Measurements from ENCODE around the gene ATP5MC2. TPM values are rescaled to one million over a fixed set of nuclear protein-coding genes. Genes with fewer than 3 reads are reported as not detected.

The ATP5MC2 gene
- polyA plus RNA-seq, 1 of the 3 experiments (the other 2 are of a cell fraction) = 319 TPM

DNA sequence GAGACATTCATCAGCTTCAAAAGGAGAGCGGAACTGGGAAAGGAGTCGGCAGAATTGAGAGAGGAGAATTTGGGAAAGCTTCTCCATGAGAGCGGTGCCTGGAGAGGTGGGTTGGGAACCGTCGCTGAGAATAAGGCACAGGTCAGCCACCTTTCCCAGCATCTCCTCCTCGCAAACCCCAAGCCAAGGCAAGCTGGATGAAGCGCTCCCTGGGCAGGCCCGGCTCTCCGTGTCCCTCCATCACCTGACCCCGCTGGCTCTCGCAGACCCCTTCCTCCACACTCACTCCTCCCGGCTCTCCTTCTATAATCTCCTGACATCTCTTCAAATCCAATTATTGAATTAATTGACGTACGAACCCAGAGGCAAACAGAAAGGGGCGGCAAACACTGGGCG is 18.9 kb upstream of the ATP5MC2 start:
- Histone ChIP-seq H2AFZ (ENCODE audit: low read depth) (no peak overlapping the region), H3K27me3 (ENCODE audit: insufficient read depth) (peaks cover 46% of the 10 kb centered on the region), H3K79me2 (ENCODE audit: insufficient read depth) (no peaks in the 10 kb centered on the region), H3K9me2 (no peaks in the 10 kb centered on the region), H3K9me3 (no peaks in the 10 kb centered on the region), H3K36me3 (replicated peaks in 1 of 2; ENCODE audit: control insufficient read depth in 1 of 2, insufficient read depth in 2 of 2, low read length in 1 of 2) (no peaks in the 10 kb centered on the region), H3K4me2 (no peak overlapping the region), H3F3A (replicated peaks; ENCODE audit: insufficient read depth) (no peaks in the 10 kb centered on the region), H4K20me1 (ENCODE audit: insufficient read depth) (no peaks in the 10 kb centered on the region), H3K4me1 (ENCODE audit: control insufficient read depth in 1 of 2, insufficient read depth in 2 of 2, low read depth in 1 of 2, low read length in 1 of 2) (no peaks in the 10 kb centered on the region), H3K27ac (ENCODE audit: low read depth in 2 of 2, low read length in 1 of 2) (no peak overlapping the region), H3K9ac (no peak overlapping the region), H3K4me3 (ENCODE audit: low read depth in 2 of 2, low read length in 1 of 2) (no peak overlapping the region)
- ChIA-PET POLR2A (no interaction called here), CTCF (interaction anchor here (0.8 to 28.9 kb wide), 4 partner anchors 9 to 152 kb away, joined by 3 to 760 read pairs (median 14); partner anchors contain the start of gene ATP5MC2)
- DNase-seq = no peak
- TF ChIP-seq, protein P1, sequence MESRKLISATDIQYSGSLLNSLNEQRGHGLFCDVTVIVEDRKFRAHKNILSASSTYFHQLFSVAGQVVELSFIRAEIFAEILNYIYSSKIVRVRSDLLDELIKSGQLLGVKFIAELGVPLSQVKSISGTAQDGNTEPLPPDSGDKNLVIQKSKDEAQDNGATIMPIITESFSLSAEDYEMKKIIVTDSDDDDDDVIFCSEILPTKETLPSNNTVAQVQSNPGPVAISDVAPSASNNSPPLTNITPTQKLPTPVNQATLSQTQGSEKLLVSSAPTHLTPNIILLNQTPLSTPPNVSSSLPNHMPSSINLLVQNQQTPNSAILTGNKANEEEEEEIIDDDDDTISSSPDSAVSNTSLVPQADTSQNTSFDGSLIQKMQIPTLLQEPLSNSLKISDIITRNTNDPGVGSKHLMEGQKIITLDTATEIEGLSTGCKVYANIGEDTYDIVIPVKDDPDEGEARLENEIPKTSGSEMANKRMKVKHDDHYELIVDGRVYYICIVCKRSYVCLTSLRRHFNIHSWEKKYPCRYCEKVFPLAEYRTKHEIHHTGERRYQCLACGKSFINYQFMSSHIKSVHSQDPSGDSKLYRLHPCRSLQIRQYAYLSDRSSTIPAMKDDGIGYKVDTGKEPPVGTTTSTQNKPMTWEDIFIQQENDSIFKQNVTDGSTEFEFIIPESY (IDR thresholded peaks at IDR 0.05; ENCODE audit: borderline replicate concordance, low read depth) = no peak
- no peak for TF ChIP-seq CHD2 (IDR thresholded peaks at IDR 0.05; ENCODE audit: low read length, partially characterized antibody)
- TF ChIP-seq JUND (IDR thresholded peaks at IDR 0.05) = no peak
- TF ChIP-seq RAD21 (IDR thresholded peaks at IDR 0.05; ENCODE audit: low read length) = no peak
- TF ChIP-seq MEF2A (IDR thresholded peaks at IDR 0.05; ENCODE audit: borderline replicate concordance, low read depth) = no peak
- TF ChIP-seq EP300 (IDR thresholded peaks at IDR 0.05; ENCODE audit: borderline replicate concordance in 1 of 2, low read depth in 1 of 2, low read length in 1 of 2) = no peak
- no peak for TF ChIP-seq FOXM1 (IDR thresholded peaks at IDR 0.05; ENCODE audit: low read depth)
- no peak for TF ChIP-seq SIN3A (IDR thresholded peaks at IDR 0.05; ENCODE audit: borderline replicate concordance, low read depth, low read length)
- no peak for TF ChIP-seq NFIC (IDR thresholded peaks at IDR 0.05; ENCODE audit: borderline replicate concordance)
- no peak for TF ChIP-seq RCOR1 (IDR thresholded peaks at IDR 0.05; ENCODE audit: low read length)
- TF ChIP-seq GATA2 (CRISPR knock-in tag; IDR thresholded peaks at IDR 0.05) = no peak
- no peak for TF ChIP-seq MAX (IDR thresholded peaks at IDR 0.05; ENCODE audit: low read depth)
- no peak for TF ChIP-seq PBX3 (IDR thresholded peaks at IDR 0.05)
- TF ChIP-seq POLR2AphosphoS5 (IDR thresholded peaks at IDR 0.05; ENCODE audit: low read depth, low read length) = no peak
- TF ChIP-seq SMC3 (IDR thresholded peaks at IDR 0.05; ENCODE audit: low read depth, low read length) = no peak
- TF ChIP-seq MXI1 (IDR thresholded peaks at IDR 0.05; ENCODE audit: low read depth, low read length) = no peak
- TF ChIP-seq TAF1 (IDR thresholded peaks at IDR 0.05; ENCODE audit: borderline replicate concordance, low read depth, low read length) = no peak
- no peak for TF ChIP-seq REST (IDR thresholded peaks at IDR 0.05; ENCODE audit: low read depth, low read length)
- TF ChIP-seq TCF12 (IDR thresholded peaks at IDR 0.05) = no peak
- no peak for TF ChIP-seq FOXJ3 (CRISPR knock-in tag; IDR thresholded peaks at IDR 0.05)
- 90% methylated on average over 16 of the region's 16 CpGs for WGBS (ENCODE audit: low lambda C conversion rate)

All from SK-N-SH (cell line).